GM21737 (cell line): ENCODE results near the gene OR4X2.
"Not testable (repeated sequence)": the region's sequence is repeated elsewhere in the genome, so short reads cannot be mapped to it uniquely, and the experiment has no call there.

Source experiments
- ATAC-seq: cut with Tn5 transposase; IDR thresholded peaks from one replicate; pipeline ENCODE4 v1.9.1; 2021; ENCODE audit warnings: mild to moderate bottlenecking, moderate library complexity; ENCODE audit not compliant: unreplicated experiment

Gene OR4X2, protein sequence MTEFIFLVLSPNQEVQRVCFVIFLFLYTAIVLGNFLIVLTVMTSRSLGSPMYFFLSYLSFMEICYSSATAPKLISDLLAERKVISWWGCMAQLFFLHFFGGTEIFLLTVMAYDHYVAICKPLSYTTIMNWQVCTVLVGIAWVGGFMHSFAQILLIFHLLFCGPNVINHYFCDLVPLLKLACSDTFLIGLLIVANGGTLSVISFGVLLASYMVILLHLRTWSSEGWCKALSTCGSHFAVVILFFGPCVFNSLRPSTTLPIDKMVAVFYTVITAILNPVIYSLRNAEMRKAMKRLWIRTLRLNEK

DNA sequence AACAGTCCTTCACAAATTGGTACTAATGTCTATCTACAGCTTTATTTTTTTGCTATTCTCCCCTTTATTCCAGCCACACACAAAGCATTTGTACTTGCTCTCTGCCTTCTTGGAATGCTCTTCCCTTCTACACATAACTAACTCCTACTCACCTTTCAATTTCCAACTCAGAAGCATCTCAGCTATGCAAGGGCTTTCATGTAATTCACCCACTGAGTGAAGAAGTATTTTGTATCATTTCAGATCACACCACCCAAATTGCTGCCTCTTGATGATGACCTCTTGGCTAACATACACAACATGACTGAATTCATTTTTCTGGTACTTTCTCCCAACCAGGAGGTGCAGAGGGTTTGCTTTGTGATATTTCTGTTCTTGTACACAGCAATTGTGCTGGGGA, at the start of gene OR4X2:
OR4X2 (plus strand) TSS at position 301 of the 400 bp plus-strand sequence; CDS start at position 301, 0 bp downstream.
- no peak for ATAC-seq

DNA sequence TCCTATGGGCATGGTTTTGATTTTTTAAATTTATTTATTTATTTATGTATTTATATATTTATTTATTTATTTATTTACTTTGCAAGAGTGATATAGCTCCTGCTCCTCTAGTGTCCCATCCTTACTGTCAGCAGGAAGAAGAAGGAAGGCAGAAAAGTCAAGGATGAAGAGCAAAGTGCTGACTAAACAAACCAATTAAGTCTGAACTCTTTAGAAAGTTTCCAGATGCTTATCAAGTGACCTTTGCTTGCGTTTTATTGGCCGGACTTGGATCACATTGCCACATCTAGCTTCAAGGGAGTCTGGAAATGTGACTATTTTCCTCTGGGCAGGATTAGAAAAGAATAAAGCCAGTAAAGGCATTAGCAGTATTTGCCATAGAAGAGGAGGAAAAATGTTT, 37.0 kb upstream of the OR4X2 start:
- ATAC-seq: no peak

DNA sequence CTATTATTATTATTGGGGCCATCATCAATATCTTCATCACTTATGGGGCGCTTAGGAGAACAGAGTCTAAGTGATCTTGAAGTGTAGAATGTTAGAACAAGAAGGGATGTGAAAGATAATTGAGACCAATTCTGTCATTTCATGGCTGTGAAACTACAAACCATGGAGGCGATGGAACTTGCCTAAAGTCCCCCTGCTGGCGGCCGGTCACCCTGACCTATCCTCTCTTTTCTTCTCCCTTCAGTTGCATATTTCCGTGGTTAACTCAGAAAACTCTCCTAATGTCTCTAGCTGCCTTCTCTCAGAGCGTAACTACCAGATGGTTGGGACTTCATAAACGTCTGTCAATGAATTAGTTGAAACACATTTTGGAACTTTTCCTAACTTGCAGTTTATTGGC, 34.9 kb upstream of the OR4X2 start:
- ATAC-seq: no peak

DNA sequence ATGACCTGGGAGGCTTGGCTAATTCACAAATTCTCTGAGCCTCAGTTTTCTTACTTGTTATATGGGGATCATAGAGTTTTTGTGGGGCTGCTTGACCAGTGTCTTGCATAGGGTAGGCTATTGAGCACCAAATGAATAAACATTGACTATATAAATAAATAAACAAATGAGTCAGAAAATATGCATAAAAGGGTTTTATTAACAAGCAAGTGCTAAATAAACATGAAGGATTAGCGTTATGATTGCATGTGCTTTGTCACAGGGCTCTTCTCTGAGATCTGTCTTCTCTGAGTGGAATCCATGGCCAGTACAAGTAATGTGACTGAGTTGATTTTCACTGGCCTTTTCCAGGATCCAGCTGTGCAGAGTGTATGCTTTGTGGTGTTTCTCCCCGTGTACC, 28.4 kb upstream of the OR4X2 start, which contains the start of gene OR4B1:
OR4B1 (plus strand) TSS at position 301 of the 400 bp plus-strand sequence; CDS start at position 301, 0 bp downstream.
- no peak for ATAC-seq

DNA sequence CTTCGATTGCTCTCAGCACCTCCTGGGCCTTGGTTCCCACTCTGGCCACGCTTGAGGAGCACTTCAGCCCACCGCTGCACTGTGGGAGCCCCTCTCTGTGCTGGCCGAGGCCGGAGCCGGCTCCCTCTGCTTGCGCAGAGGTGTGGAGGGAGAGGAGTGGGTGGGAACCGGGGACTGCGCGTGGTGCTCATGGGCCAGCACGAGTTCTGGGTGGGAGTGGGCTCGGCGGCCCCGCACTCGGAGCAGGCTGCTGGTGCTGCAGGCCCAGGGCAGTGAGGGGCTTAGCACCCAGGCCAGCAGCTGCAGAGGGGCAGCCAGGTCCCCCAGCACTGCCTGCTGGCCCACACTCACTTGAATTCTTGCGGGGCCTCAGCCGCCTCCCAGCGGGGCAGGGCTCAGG, 16.1 kb upstream of the OR4X2 start:
- no peak for ATAC-seq

DNA sequence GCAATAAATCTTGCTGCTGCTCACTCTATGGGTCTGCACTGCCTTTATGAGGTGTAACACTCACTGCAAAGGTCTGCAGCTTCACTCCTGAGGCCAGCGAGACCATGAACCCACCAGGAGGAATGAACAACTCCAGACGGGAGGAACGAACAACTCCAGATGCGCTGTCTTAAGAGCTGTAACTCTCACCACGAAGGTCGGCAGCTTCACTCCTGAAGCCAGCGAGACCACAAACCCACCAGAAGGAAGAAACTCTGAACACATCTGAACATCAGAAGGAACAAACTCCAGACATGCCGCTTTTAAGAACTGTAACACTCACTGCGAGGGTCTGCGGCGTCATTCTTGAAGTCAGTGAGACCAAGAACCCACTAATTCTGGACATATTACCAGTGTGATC, 14.8 kb upstream of the OR4X2 start:
- not testable (repeated sequence) for ATAC-seq

DNA sequence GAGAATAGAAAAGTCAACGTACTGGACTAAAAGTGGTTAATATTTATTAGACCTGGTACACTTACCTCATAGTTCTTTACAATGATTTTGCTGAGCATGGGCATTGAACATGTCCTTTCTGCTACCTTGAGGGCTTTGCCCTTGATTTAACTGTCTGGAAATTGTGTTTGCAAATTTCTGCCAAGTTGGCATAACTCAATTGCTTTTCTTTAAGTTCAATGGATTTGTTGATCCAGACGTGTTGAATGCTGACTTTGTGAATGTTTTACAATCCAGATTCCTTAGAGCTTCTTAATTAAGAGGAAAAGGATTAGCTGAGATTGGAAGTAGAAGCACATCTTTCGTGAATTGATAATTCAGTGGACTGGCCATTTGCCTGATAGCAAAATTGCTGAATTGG, 7.2 kb upstream of the OR4X2 start:
- ATAC-seq: no peak

DNA sequence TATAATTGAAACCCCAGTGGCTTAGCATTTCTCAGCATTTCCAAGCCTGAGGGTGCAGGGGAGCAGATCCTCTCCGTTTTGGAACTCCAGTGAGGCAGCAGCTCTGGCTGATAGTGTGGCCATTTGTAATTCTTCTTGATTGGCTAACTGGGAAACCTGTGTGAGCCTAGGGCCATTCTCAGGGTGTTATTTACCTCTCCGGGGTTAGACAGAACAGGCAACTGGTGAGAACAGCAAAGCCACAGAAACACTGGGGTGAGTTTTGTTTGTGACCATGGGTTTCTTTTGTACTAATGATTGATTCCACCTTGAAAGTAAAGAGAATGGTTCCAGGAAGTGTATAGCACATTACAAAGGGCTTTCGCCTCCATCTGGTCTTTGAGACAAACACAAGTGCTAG, 2.4 kb upstream of the OR4X2 start:
- ATAC-seq: no peak

DNA sequence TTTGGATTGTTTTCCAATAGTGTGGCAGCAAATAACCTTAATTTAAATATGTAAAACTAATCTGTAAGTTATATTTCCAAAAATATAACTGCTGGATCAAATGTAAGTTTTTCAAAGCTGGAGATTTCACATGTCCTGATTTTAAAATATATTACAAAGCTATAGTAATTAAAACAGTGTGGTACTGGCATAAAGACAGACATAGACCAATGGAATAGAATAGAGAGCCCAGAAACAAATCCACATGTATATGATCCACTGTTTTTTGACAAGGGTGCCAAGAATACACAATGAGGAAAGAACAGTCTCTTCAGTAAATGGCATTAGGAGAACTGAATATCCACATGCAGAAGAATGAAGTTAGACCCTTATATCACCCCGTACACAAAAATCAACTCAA, 4.0 kb downstream of the OR4X2 start:
- ATAC-seq: no peak

DNA sequence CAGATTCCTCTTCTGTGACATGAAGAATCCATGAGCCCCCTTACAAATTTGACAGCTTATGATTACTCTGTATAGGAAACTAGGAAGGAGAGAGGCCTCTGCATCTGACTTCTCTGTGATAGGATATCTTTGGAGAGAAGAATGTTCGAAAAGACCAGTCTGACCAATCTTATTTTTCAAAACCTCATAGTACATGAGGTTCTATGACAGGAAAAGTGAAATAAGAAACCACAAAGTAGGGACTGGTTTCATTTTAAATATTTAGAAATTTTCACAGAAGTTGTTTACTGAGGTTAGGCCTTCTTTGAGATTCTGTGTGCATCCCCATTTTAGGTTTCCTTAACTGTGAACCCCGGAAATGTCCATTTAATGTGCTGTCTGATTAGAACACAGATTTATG, 16.7 kb downstream of the OR4X2 start:
- ATAC-seq: no peak

DNA sequence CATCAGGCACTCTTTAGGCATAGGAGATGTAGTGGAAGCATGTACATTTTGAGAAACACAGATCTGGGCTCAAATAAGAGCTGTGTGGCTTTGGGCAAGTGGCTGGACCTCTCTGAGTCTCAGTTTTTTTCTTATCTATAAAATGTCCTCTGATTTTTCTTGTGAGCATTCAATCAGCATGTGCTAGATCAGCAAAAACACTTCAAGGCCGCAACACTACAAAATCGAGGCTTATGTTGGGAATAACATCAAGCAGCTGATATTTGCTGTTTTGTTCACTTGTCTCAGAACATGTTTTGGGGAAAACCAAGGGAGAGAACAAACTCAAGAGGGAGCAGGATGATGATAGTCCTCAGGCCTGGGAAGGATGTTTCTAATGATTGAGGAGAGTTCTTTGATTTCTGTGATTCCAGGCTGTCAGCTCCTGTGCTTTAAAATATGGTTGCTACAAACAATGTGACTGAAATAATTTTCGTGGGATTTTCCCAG, 18.6 kb downstream of the OR4X2 start, which contains the start of gene OR4X1:
OR4X1 (plus strand) TSS at position 439 of the 489 bp plus-strand sequence; CDS start at position 439, 0 bp downstream.
- ATAC-seq: no peak

DNA sequence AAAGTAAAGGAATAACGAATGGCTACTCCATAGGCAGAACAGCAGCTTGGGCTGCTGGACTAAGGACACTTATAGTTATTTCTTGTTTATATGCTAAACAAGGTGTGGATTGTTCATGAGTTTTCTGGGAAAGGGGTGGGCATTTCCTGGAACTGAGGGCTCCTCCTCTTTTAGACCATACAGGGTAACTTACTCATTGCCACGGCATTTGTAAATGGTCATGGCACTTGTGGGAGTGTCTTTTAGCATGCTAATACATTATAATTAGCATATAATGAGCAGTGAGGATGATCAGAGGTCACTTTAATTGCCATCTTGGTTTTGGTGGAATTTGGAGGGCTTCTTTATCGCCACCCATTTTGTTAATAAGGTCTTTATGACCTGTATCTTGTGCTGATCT, 25.7 kb downstream of the OR4X2 start:
- ATAC-seq: no peak

DNA sequence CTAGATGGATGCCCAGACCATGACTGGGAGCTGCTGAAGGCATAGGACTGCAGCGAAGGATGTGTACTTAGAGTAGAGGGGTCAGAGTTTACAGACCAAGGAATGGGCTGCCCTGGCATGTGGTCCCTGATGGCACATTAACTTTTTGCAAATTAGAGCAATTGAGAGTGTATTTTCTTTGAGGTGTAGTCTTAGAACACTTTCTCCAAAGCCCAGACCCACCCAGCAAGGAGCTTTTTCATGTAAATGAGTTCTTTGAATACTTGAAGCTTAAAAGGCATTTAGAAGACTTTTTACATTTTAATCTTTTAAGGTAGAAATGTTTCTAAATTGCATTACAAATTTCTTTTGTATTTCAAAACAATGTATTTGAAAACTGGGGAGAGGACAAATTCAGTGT, 27.7 kb downstream of the OR4X2 start:
- no peak for ATAC-seq
